Measurements from ENCODE around the gene CRYL1.

CRYL1 gene

DNA sequence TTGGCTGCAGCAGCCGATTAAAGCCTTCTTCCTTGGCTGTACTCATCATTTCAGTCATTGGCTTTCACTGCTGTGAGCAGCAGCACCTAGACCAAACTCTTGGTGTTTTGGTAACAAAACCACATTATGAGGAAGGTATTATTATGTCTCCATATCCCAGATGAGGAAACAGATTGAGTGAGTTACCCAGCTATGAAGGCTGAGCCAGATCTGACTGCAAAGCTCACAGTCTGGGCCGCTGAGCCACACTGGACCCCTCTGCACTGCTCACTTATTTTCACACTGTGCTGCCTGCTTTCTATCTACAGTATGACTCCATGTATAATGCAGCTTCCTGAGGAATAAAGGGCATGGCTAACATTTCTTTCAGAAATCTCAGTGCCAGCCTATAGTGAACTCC lies 24.5 kb downstream of the CRYL1 start:
- H3K36me3 ChIP-seq (ENCODE audit: low read depth): no peaks in the 10 kb centered on the region
- H3K27ac ChIP-seq (ENCODE audit: poor library complexity, severe bottlenecking): no peak overlapping the region
- no peak for DNase-seq (ENCODE audit: low spot score)
- no peak overlapping the region for H3K4me3 ChIP-seq (ENCODE audit: severe bottlenecking)
- H3K4me1 ChIP-seq (ENCODE audit: insufficient read depth, poor library complexity, severe bottlenecking): no peaks in the 10 kb centered on the region
- no peak for ATAC-seq (ENCODE audit: low read depth)
- H3K9me3 ChIP-seq (ENCODE audit: severe bottlenecking): no peaks in the 10 kb centered on the region
- no peaks in the 10 kb centered on the region for H3K27me3 ChIP-seq (ENCODE audit: insufficient read depth, poor library complexity, severe bottlenecking)
- TF ChIP-seq, protein P1, sequence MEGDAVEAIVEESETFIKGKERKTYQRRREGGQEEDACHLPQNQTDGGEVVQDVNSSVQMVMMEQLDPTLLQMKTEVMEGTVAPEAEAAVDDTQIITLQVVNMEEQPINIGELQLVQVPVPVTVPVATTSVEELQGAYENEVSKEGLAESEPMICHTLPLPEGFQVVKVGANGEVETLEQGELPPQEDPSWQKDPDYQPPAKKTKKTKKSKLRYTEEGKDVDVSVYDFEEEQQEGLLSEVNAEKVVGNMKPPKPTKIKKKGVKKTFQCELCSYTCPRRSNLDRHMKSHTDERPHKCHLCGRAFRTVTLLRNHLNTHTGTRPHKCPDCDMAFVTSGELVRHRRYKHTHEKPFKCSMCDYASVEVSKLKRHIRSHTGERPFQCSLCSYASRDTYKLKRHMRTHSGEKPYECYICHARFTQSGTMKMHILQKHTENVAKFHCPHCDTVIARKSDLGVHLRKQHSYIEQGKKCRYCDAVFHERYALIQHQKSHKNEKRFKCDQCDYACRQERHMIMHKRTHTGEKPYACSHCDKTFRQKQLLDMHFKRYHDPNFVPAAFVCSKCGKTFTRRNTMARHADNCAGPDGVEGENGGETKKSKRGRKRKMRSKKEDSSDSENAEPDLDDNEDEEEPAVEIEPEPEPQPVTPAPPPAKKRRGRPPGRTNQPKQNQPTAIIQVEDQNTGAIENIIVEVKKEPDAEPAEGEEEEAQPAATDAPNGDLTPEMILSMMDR (IDR thresholded peaks at IDR 0.05; ENCODE audit: poor library complexity, severe bottlenecking): no peak

DNA sequence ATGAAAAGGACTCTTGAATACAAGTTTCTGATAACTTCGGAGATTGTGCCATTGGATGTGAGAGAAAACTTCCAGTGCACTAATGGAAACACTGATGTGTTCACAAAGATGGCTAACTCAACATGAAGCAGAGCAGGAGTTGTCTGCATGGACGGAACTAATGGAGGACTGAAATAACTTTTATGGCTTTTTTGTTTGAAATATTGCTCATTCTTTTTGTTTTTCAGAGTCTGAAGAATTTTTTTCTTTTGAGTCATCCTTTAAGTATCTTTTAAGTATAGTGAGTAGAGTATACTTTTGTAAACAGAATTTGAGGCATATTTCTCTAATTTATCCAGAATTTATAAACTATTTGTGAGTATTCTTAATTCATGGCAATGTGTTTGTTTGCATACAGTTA lies 25.7 kb downstream of the CRYL1 start:
- no peaks in the 10 kb centered on the region for H3K4me1 ChIP-seq (ENCODE audit: insufficient read depth, poor library complexity, severe bottlenecking)
- no peaks in the 10 kb centered on the region for H3K9me3 ChIP-seq (ENCODE audit: severe bottlenecking)
- H3K36me3 ChIP-seq (ENCODE audit: low read depth): no peaks in the 10 kb centered on the region
- TF ChIP-seq, protein P1 (IDR thresholded peaks at IDR 0.05; ENCODE audit: poor library complexity, severe bottlenecking): no peak
- DNase-seq (ENCODE audit: low spot score): no peak
- H3K4me3 ChIP-seq (ENCODE audit: severe bottlenecking): no peak overlapping the region
- H3K27ac ChIP-seq (ENCODE audit: poor library complexity, severe bottlenecking): no peak overlapping the region
- no peak for ATAC-seq (ENCODE audit: low read depth)
- H3K27me3 ChIP-seq (ENCODE audit: insufficient read depth, poor library complexity, severe bottlenecking): no peaks in the 10 kb centered on the region

DNA sequence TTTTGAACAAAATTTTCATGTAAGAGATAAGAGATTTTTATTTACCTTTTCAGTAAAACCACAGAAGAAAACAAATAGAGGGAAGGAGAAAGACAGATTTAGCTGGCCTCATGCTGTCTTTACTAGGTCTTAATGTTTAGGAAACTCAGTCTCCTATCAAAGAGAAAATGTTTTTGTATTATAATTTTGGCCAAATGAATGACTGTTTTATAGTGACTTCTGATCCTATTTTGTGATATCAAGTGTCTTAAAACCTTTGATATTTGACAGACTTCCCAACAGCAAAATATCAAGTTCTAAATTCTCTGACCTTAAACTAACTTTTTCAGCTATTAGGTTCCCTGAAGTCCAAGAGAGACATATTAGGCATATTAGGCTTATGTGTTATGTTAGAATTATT lies 27.0 kb downstream of the CRYL1 start:
- no peaks in the 10 kb centered on the region for H3K9me3 ChIP-seq (ENCODE audit: severe bottlenecking)
- no peak for ATAC-seq (ENCODE audit: low read depth)
- H3K27ac ChIP-seq (ENCODE audit: poor library complexity, severe bottlenecking): no peak overlapping the region
- TF ChIP-seq, protein P1 (IDR thresholded peaks at IDR 0.05; ENCODE audit: poor library complexity, severe bottlenecking): no peak
- H3K4me1 ChIP-seq (ENCODE audit: insufficient read depth, poor library complexity, severe bottlenecking): no peaks in the 10 kb centered on the region
- DNase-seq (ENCODE audit: low spot score): no peak
- no peaks in the 10 kb centered on the region for H3K36me3 ChIP-seq (ENCODE audit: low read depth)
- no peak overlapping the region for H3K4me3 ChIP-seq (ENCODE audit: severe bottlenecking)
- H3K27me3 ChIP-seq (ENCODE audit: insufficient read depth, poor library complexity, severe bottlenecking): no peaks in the 10 kb centered on the region

DNA sequence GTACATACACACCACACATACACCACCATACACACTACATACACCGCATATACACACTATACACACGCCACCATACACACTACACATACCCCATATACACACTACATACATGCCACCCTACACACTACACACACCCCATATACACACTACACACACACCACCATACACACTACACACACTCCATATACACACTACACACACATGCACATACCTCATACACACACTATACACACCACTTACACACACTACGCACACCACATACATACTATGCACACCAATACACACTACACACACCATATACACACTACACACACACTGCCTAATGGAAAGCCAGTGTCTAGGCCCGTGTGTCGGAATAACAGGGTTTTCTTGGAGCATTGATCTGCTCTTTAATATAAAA lies 27.5 kb downstream of the CRYL1 start:
- TF ChIP-seq, protein P1 (IDR thresholded peaks at IDR 0.05; ENCODE audit: poor library complexity, severe bottlenecking): no peak
- Histone ChIP-seq H3K4me1 (ENCODE audit: insufficient read depth, poor library complexity, severe bottlenecking) (no peaks in the 10 kb centered on the region), H3K4me3 (ENCODE audit: severe bottlenecking) (no peak overlapping the region), H3K27ac (ENCODE audit: poor library complexity, severe bottlenecking) (no peak overlapping the region), H3K36me3 (ENCODE audit: low read depth) (no peaks in the 10 kb centered on the region), H3K27me3 (ENCODE audit: insufficient read depth, poor library complexity, severe bottlenecking) (no peaks in the 10 kb centered on the region), H3K9me3 (ENCODE audit: severe bottlenecking) (no peaks in the 10 kb centered on the region)
- DNase-seq (ENCODE audit: low spot score) (no peak), ATAC-seq (ENCODE audit: low read depth) (no peak)

DNA sequence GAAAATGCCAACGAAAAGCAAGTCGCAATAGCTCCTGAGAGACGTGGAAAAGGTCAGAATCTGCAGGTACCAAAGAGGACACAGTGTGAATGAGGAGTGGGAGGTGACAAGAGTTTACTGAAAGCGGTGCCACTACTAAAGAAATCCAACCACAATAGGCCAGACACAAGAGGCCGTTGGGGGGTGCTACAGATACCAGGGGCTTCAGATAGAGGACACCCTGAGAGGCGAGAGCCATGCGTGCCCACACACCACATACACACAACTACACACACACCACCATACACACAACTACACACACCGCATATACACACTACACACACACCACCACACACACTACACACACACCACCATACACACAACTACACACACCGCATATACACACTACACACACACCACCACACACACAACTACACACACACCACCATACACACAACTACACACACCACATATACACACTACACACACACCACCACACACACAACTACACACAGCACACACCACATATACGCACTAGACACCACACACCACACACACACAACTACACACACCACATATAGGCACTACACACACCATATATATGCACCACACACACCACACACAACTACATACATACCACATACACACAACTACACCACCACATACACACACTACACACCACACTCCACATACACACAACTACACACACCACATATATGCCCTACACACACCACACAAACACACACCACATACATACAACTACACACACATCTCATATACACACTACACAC lies 28.5 kb downstream of the CRYL1 start:
- Histone ChIP-seq H3K36me3 (ENCODE audit: low read depth) (no peaks in the 10 kb centered on the region), H3K4me1 (ENCODE audit: insufficient read depth, poor library complexity, severe bottlenecking) (no peaks in the 10 kb centered on the region), H3K27ac (ENCODE audit: poor library complexity, severe bottlenecking) (no peak overlapping the region), H3K9me3 (ENCODE audit: severe bottlenecking) (no peaks in the 10 kb centered on the region), H3K4me3 (ENCODE audit: severe bottlenecking) (no peak overlapping the region), H3K27me3 (ENCODE audit: insufficient read depth, poor library complexity, severe bottlenecking) (no peaks in the 10 kb centered on the region)
- TF ChIP-seq, protein P1 (IDR thresholded peaks at IDR 0.05; ENCODE audit: poor library complexity, severe bottlenecking): no peak
- DNase-seq (ENCODE audit: low spot score) (no peak), ATAC-seq (ENCODE audit: low read depth) (no peak)

All from RWPE2 (cell line).